Subcutaneous adipose tissue (tissue), 4 donors: ENCODE measurements around the gene ANTXR1. TPM values are rescaled to one million over a fixed set of nuclear protein-coding genes. Genes with fewer than 3 reads are reported as not detected.

Experiments
- CTCF ChIP-seq: fragments of 450-650 bp; IDR thresholded peaks from one replicate; pipeline ENCODE4 v1.5.1; 2016; ENCODE audit warnings: low read depth, mild to moderate bottlenecking, control low read depth, antibody characterized with exemption, moderate library complexity
- small RNA-seq: library from RNA; depleted of rRNA; stranded (forward); fragments of <200 nt; gene quantifications from one replicate; pipeline ENCODE3, GENCODE V24; 2016
- total RNA-seq, 4 donors: library from RNA; depleted of rRNA; stranded (reverse); fragments of >200 nt; gene quantifications; one replicate each; pipeline ENCODE4 v1.1.0, GENCODE V29; 2016

Gene ANTXR1
- total RNA-seq, 4 donors from 2014 or later: 45.4 to 88.7 (median 67.0) TPM

DNA sequence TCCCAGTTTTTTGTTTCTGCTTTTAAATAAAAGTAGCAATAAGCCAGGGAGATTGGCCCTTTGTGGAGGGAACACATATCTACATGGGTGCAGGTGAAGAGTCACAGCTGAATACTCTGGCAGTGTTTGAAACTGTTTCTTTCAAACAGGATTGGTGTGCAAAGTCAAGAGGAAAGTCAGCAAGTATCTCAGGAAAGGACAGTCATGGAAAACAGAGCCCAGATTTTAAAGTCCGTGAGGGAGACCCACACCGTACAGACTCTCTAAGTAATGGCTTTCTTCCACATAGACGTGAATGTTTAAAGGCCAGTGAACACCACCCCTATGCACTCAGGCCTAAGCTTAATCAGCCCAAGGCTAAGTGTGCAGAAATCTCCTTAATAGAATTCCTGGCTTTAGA lies 278.7 kb downstream of the ANTXR1 start:
- TF ChIP-seq CTCF: no peak

- TF ChIP-seq CTCF: no peak
Measured at GRCh38 chr2:69292256-69292655, 279.3 kb downstream of the ANTXR1 start.

DNA sequence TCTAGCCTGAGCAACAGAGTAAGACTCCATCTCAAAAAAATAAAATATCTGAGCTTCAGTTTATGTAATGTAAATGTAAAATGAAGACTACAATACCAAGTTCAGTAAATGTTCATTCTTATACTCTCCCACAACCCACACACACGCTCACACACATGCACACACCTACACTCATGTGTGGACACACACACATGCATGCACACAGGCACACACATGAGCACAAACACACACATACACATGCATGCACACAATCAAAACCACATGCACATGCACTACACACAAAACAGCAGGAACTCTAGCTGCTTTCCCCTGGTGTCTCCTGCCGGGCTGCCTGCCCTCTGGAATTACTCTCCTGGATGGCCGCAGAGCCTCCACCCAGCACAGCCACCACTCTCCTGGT lies 283.4 kb downstream of the ANTXR1 start:
- TF ChIP-seq CTCF: no peak

DNA sequence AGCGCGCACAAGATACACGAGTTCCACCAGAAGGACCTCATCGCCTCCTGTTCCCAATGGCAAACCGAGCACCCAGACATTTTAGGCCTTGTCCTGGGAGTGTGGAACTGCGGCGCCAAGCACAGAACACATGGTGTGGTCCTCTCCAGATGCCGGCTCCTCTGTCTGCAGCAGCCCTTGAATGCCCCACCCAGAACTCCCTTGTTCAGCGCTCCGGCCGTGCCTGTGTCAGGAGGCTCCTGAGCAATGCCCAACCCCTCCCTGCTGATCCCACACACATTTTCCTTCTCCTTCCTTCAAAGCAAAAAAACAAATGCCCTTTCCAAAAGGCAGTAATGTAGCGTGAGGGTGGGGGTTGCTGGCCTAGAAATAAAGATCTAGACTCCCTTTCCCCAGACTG lies 284.2 kb downstream of the ANTXR1 start:
- TF ChIP-seq CTCF: no peak

- no peak for TF ChIP-seq CTCF
Measured at GRCh38 chr2:69298261-69298660, 285.3 kb downstream of the ANTXR1 start.

GRCh38 chr2:69298862-69299261 lies 285.9 kb downstream of the ANTXR1 start:
- TF ChIP-seq CTCF: no peak

Small RNAs within 50 kb of the gene (small RNA-seq; reads per million reads assigned to genes)
- gene MIR3126 (not detected), gene RNA5SP96 (not detected), gene RNU6-1216P (not detected)

Other genes with a start within 250 kb of the ANTXR1 start
- not detected for gene BMP10, start 141.8 kb upstream of the ANTXR1 start, total RNA-seq
- not detected for gene GKN2, start 60.3 kb upstream of the ANTXR1 start, total RNA-seq
- not detected for gene GKN1, start 38.5 kb upstream of the ANTXR1 start, total RNA-seq